ENCODE results near the gene DGKI. TPM values are rescaled to one million over a fixed set of nuclear protein-coding genes. Genes with fewer than 3 reads are reported as not detected.

Gene DGKI
- total and polyA plus RNA-seq, 2 experiments from 2014 or later = 0.16 to 1.0 TPM

- H3K36me3 Mint-ChIP-seq (ENCODE audit: low read depth) = peaks cover 18% of the 10 kb centered on the region; the same call in 2 of the 3 replicates
- Histone ChIP-seq H3K27ac (ENCODE audit: low read depth) (no peak overlapping the region), H3K79me2 (replicated peaks; ENCODE audit: insufficient read depth) (no peaks in the 10 kb centered on the region), H3F3A (replicated peaks; ENCODE audit: low read depth) (no peaks in the 10 kb centered on the region), H3K4me2 (no peak overlapping the region), H3K9me2 (ENCODE audit: insufficient read depth) (no peaks in the 10 kb centered on the region), H3K4me3 (no peak overlapping the region), H4K20me1 (replicated peaks; ENCODE audit: insufficient read depth) (no peaks in the 10 kb centered on the region), H3K4me1 (ENCODE audit: insufficient read depth) (no peaks in the 10 kb centered on the region), H2AFZ (no peak overlapping the region), H3K36me3 (ENCODE audit: insufficient read depth) (peaks cover 13% of the 10 kb centered on the region; the same call in 1 of the 2 replicates), H3K27me3 (ENCODE audit: insufficient read depth) (no peaks in the 10 kb centered on the region)
- peaks cover 40% of the 10 kb centered on the region for H3K9me3 Mint-ChIP-seq
- H3K4me1 Mint-ChIP-seq = no peaks in the 10 kb centered on the region
- H3K27me3 Mint-ChIP-seq (ENCODE audit: insufficient read depth, low read depth, poor library complexity) = peaks cover 3% of the 10 kb centered on the region
- no peak overlapping the region for H3K4me3 Mint-ChIP-seq
- no peak for TF ChIP-seq JUNB (IDR thresholded peaks at IDR 0.05; ENCODE audit: unreplicated experiment)
- TF ChIP-seq EZH2phosphoT487 (IDR thresholded peaks at IDR 0.05; ENCODE audit: unreplicated experiment) = no peak
- no peak for TF ChIP-seq ETS1 (IDR thresholded peaks at IDR 0.05)
- no peak for TF ChIP-seq ZNF331 (CRISPR knock-in tag; IDR thresholded peaks at IDR 0.05; ENCODE audit: low read depth)
- no peak for TF ChIP-seq REST (IDR thresholded peaks at IDR 0.05; ENCODE audit: unreplicated experiment)
- no peak for TF ChIP-seq ZNF114 (CRISPR knock-in tag; IDR thresholded peaks at IDR 0.05)
- no peak for TF ChIP-seq CREB1 (CRISPR knock-in tag; IDR thresholded peaks at IDR 0.05; ENCODE audit: low read depth)
- TF ChIP-seq STAT1 (IDR thresholded peaks at IDR 0.05; ENCODE audit: unreplicated experiment) = no peak
- no peak for TF ChIP-seq CTCF (conservative IDR thresholded peaks at IDR 0.05; ENCODE audit: low read depth in 2 of 2)
- TF ChIP-seq NANOG (IDR thresholded peaks at IDR 0.05; ENCODE audit: borderline replicate concordance) = no peak
- TF ChIP-seq POLR2AphosphoS5 (IDR thresholded peaks at IDR 0.05; ENCODE audit: low read depth) = no peak
- no peak for TF ChIP-seq ZNF462 (CRISPR knock-in tag; IDR thresholded peaks at IDR 0.05)
- TF ChIP-seq EZH2 (IDR thresholded peaks at IDR 0.05; ENCODE audit: low read depth, unreplicated experiment) = no peak
- H3K27ac Mint-ChIP-seq = no peak overlapping the region
- ATAC-seq (no peak), DNase-seq (ENCODE audit: low spot score) (no peak)
These were observed 491.8 kb downstream of the DGKI start for GRCh38 chr7:137354961-137355360.

Measured in GM23338 (cell line).